Neural progenitor cell (in vitro differentiated cells): ENCODE measurements around the gene RGS14. TPM values are rescaled to one million over a fixed set of nuclear protein-coding genes. Genes with fewer than 3 reads are reported as not detected.

Experiments
- DNase-seq: peaks from one replicate; pipeline ENCODE4 v3.0.0-alpha.2; 2016; ENCODE audit warnings: low spot score
- H2AFZ ChIP-seq: fragments of 200-600 bp; sonication (generic); replicated peaks from 2 replicates; pipeline ENCODE4 v1.6.1; 2016; ENCODE audit warnings: antibody characterized with exemption
- H3F3A ChIP-seq: fragments of 200-600 bp; sonication (generic); 2 replicates; pipeline ENCODE4 v1.6.1; 2016; ENCODE audit warnings: antibody characterized with exemption, low read depth
- H3K27ac ChIP-seq: fragments of 200-600 bp; sonication (generic); 2 replicates; pipeline ENCODE4 v1.5.1; 2016; ENCODE audit warnings: mild to moderate bottlenecking
- H3K27me3 ChIP-seq: fragments of 200-600 bp; sonication (generic); 2 replicates; pipeline ENCODE4 v1.6.1; 2016; ENCODE audit warnings: mild to moderate bottlenecking, moderate library complexity
- H3K36me3 ChIP-seq: fragments of 200-600 bp; sonication (generic); 2 replicates; pipeline ENCODE4 v1.5.1; 2016
- H3K4me1 ChIP-seq: fragments of 200-600 bp; sonication (generic); 2 replicates; pipeline ENCODE4 v1.6.1; 2016; ENCODE audit warnings: mixed run types
- H3K4me2 ChIP-seq: fragments of 200-600 bp; sonication (generic); 2 replicates; pipeline ENCODE4 v1.6.1; 2016
- H3K4me3 ChIP-seq: fragments of 200-600 bp; sonication (generic); 2 replicates; pipeline ENCODE4 v1.5.1; 2016
- H3K79me2 ChIP-seq: fragments of 200-600 bp; sonication (generic); 2 replicates; pipeline ENCODE4 v1.6.1; 2016; ENCODE audit warnings: low read depth
- H3K9ac ChIP-seq: fragments of 200-600 bp; sonication (generic); 2 replicates; pipeline ENCODE4 v1.6.1; 2016
- H3K9me3 ChIP-seq: fragments of 200-600 bp; sonication (generic); 2 replicates; pipeline ENCODE4 v1.5.1; 2016; ENCODE audit warnings: low read depth
- H4K20me1 ChIP-seq: fragments of 200-600 bp; sonication (generic); 2 replicates; pipeline ENCODE4 v1.6.1; 2016; ENCODE audit warnings: low read depth
- H3K27ac Mint-ChIP-seq: 3 replicates; pipeline ENCODE4 v1.8.0; 2021; ENCODE audit warnings: mixed read lengths
- H3K27me3 Mint-ChIP-seq: 2 replicates; pipeline ENCODE4 v1.8.0; 2022; ENCODE audit warnings: low read depth, mild to moderate bottlenecking, inconsistent platforms, moderate library complexity, mixed read lengths; ENCODE audit not compliant: insufficient read depth
- H3K36me3 Mint-ChIP-seq: 3 replicates; pipeline ENCODE4 v1.8.0; 2021; ENCODE audit warnings: mixed read lengths
- H3K4me1 Mint-ChIP-seq: 3 replicates; pipeline ENCODE4 v1.8.0; 2021; ENCODE audit warnings: mixed read lengths
- H3K4me3 Mint-ChIP-seq: 3 replicates; pipeline ENCODE4 v1.8.0; 2021; ENCODE audit warnings: mild to moderate bottlenecking, moderate library complexity, mixed read lengths
- H3K9me3 Mint-ChIP-seq: 3 replicates; pipeline ENCODE4 v1.8.0; 2020; ENCODE audit warnings: mixed read lengths
- CTCF ChIP-seq: fragments of 200-600 bp; sonication (generic); IDR thresholded peaks from 2 replicates; pipeline ENCODE4 v1.5.1; 2017; ENCODE audit warnings: antibody characterized with exemption, mild to moderate bottlenecking
- EZH2 ChIP-seq: fragments of 200-600 bp; sonication (generic); IDR thresholded peaks from 2 replicates; pipeline ENCODE4 v1.6.1; 2017; ENCODE audit warnings: antibody characterized with exemption, mild to moderate bottlenecking, moderate library complexity
- EZH2phosphoT487 ChIP-seq: fragments of 200-600 bp; sonication (generic); IDR thresholded peaks from 2 replicates; pipeline ENCODE4 v1.6.1; 2017; ENCODE audit warnings: antibody characterized with exemption
- total RNA-seq: library from RNA; depleted of rRNA; stranded (reverse); fragments of >200 nt; gene quantifications from 2 replicates; pipeline ENCODE4 v1.2.3, GENCODE V29; 2015; ENCODE audit warnings: low replicate concordance

Gene RGS14
- total RNA-seq, 1 donor from 2014 or later = 3.2 TPM

GRCh38 chr5:177405312-177405711 lies 47.6 kb downstream of the RGS14 start:
- TF ChIP-seq EZH2phosphoT487 (no peak), EZH2 (no peak), CTCF (no peak)
- Histone ChIP-seq H3F3A (peaks cover 28% of the 10 kb centered on the region), H3K4me3 (no peak overlapping the region), H3K79me2 (no peaks in the 10 kb centered on the region), H3K4me2 (no peak overlapping the region), H3K9me3 (no peaks in the 10 kb centered on the region), H3K27ac (no peak overlapping the region), H3K4me1 (peaks cover 15% of the 10 kb centered on the region), H3K9ac (no peak overlapping the region), H2AFZ (no peak overlapping the region), H3K36me3 (no peaks in the 10 kb centered on the region), H4K20me1 (no peaks in the 10 kb centered on the region), H3K27me3 (peaks cover 93% of the 10 kb centered on the region)
- H3K27me3 Mint-ChIP-seq = peaks cover 55% of the 10 kb centered on the region
- H3K4me3 Mint-ChIP-seq = peak overlapping the region; percentile 74
- no peaks in the 10 kb centered on the region for H3K36me3 Mint-ChIP-seq
- peaks cover 10% of the 10 kb centered on the region for H3K4me1 Mint-ChIP-seq
- no peak overlapping the region for H3K27ac Mint-ChIP-seq
- no peaks in the 10 kb centered on the region for H3K9me3 Mint-ChIP-seq
- DNase-seq = no peak

DNA sequence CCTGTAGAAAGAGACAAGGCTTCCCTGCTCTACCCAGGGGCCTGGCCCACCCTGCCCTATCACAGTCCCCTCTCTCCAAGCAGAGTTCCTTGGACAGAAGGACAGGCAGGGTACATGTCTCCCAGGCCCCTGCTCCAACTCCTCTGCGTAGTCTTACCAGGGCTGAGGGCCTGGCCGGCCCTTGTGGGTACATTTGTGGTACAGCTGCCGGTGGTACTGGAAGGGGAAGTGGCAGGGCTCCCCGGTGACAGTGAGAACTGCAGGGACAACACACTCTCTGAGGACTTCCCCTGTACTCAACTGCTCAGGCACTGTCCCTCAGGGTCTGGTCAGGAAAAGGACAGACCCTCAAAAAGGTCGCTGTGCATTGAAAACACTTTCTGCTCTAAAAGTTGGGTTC lies 48.1 kb downstream of the RGS14 start:
- Histone ChIP-seq H3K36me3 (no peaks in the 10 kb centered on the region), H3K27me3 (peaks cover 88% of the 10 kb centered on the region)

GRCh38 chr5:177409043-177409801 lies 51.5 kb downstream of the RGS14 start, which contains the start of gene F12:
Gene F12 (minus strand): TSS chr5:177409564. CDS start chr5:177409527, 37 bp downstream.
- TF ChIP-seq EZH2 = no peak
- TF ChIP-seq EZH2phosphoT487 = no peak
- no peak for TF ChIP-seq CTCF
- H3K4me2 ChIP-seq = no peak within 1 kb of the TSS
- Mint-ChIP-seq H3K36me3 (no peaks in the 10 kb centered on the region), H3K27ac (no peak within 1 kb of the TSS), H3K9me3 (no peaks in the 10 kb centered on the region), H3K27me3 (peaks cover 33% of the 10 kb centered on the region), H3K4me3 (no peak within 1 kb of the TSS), H3K4me1 (peaks cover 9% of the 10 kb centered on the region)
- H3F3A ChIP-seq = peaks cover 9% of the 10 kb centered on the region
- DNase-seq = no peak
- peaks cover 2% of the 10 kb centered on the region for H3K4me1 ChIP-seq
- H4K20me1 ChIP-seq = no peaks in the 10 kb centered on the region
- H3K27ac ChIP-seq = no peak within 1 kb of the TSS
- H3K36me3 ChIP-seq = no peaks in the 10 kb centered on the region
- no peak within 1 kb of the TSS for H3K9ac ChIP-seq
- H3K4me3 ChIP-seq = no peak within 1 kb of the TSS
- H3K9me3 ChIP-seq = no peaks in the 10 kb centered on the region
- H3K27me3 ChIP-seq = peaks cover 68% of the 10 kb centered on the region
- no peaks in the 10 kb centered on the region for H3K79me2 ChIP-seq
- no peak within 1 kb of the TSS for H2AFZ ChIP-seq

More for the DNA sequence above, 48.1 kb downstream of the RGS14 start:
- Histone ChIP-seq H4K20me1 (no peaks in the 10 kb centered on the region), H3K27ac (no peak overlapping the region), H3K4me2 (no peak overlapping the region), H3K79me2 (no peaks in the 10 kb centered on the region), H2AFZ (no peak overlapping the region), H3K4me1 (peaks cover 15% of the 10 kb centered on the region), H3F3A (peaks cover 28% of the 10 kb centered on the region), H3K9ac (no peak overlapping the region), H3K4me3 (no peak overlapping the region), H3K9me3 (no peaks in the 10 kb centered on the region)
- no peaks in the 10 kb centered on the region for H3K36me3 Mint-ChIP-seq
- H3K27ac Mint-ChIP-seq = no peak overlapping the region
- H3K4me3 Mint-ChIP-seq = no peak overlapping the region
- H3K27me3 Mint-ChIP-seq = peaks cover 57% of the 10 kb centered on the region
- no peak for TF ChIP-seq EZH2
- TF ChIP-seq CTCF = no peak
- TF ChIP-seq EZH2phosphoT487 = no peak
- peaks cover 10% of the 10 kb centered on the region for H3K4me1 Mint-ChIP-seq
- no peak for DNase-seq
- H3K9me3 Mint-ChIP-seq = no peaks in the 10 kb centered on the region
